Mesangial cell (primary cell): Measurements from ENCODE around the gene TIMMDC1. TPM values are rescaled to one million over a fixed set of nuclear protein-coding genes. Genes with fewer than 3 reads are reported as not detected.

Experiments
- total RNA-seq: library from RNA; depleted of rRNA; stranded (reverse); fragments of >200 nt; gene quantifications from 2 replicates; pipeline ENCODE4 v1.2.3, GENCODE V29; 2015

The TIMMDC1 gene, protein sequence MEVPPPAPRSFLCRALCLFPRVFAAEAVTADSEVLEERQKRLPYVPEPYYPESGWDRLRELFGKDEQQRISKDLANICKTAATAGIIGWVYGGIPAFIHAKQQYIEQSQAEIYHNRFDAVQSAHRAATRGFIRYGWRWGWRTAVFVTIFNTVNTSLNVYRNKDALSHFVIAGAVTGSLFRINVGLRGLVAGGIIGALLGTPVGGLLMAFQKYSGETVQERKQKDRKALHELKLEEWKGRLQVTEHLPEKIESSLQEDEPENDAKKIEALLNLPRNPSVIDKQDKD
- total RNA-seq = 52.1 and 74.0 TPM in 2 replicates

GRCh38 chr3:119498186-119499011 is at the start of gene TIMMDC1:
Gene TIMMDC1 (plus strand): TSS chr3:119498547. CDS start chr3:119498734, 187 bp downstream.

GRCh38 chr3:119463171-119464169 is 34.9 kb upstream of the TIMMDC1 start, which contains the start of gene TMEM39A:
Gene TMEM39A (minus strand): TSS chr3:119463615. CDS start chr3:119462074, 1,541 bp downstream.

DNA sequence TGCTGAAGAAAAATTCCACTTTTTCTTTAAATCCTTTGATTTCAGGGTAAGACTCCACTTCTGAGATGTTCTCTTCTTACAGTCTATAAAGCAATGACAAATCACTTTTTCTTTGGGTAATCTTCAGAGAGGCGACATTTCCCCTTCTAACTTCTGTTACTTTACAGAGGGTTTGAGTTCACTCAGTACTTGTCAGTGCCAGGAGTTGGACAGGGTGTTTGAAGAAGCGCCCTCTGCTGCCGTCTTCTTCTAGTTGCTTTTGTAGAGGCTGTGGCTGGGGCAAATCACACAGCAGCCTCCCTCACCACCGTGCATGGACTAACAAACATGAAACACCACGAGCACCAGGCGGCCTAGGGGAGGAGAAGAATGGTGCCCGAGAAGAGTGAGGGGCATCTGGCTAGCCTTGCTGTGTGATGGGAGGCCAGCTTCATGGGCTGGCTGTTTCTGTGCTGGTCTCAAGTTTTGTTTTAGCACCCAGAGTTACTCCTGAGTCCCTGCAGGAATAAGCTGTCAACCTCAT is 61.2 kb downstream of the TIMMDC1 start, which contains the start of gene CD80:
Gene CD80 (minus strand): TSS at position 174 of the 523 bp plus-strand sequence. CDS start 1,886 bp downstream, outside the sequence.

Other genes with a start within 250 kb of the TIMMDC1 start
- gene ARHGAP31, start 204.2 kb upstream of the TIMMDC1 start, total RNA-seq = 13.4 and 13.6 TPM in 2 replicates
- 13.7 and 21.9 TPM in 2 replicates for gene TMEM39A, start 34.9 kb upstream of the TIMMDC1 start, total RNA-seq
- 8.5 TPM in 2 replicates for gene POGLUT1, start 29.6 kb upstream of the TIMMDC1 start, total RNA-seq
- not detected in 2 replicates for gene CD80, start 61.1 kb downstream of the TIMMDC1 start, total RNA-seq
- 5.4 and 8.1 TPM in 2 replicates for gene ADPRH, start 80.9 kb downstream of the TIMMDC1 start, total RNA-seq
- 0.16 and 3.9 TPM in 2 replicates for gene PLA1A, start 99.3 kb downstream of the TIMMDC1 start, total RNA-seq
- under 0.01 TPM in 1 of 2 replicates, not detected in the other for gene POPDC2, start 162.0 kb downstream of the TIMMDC1 start, total RNA-seq
- 6.7 and 22.8 TPM in 2 replicates for gene COX17, start 178.9 kb downstream of the TIMMDC1 start, total RNA-seq
- 2.0 and 3.2 TPM in 2 replicates for gene CFAP91, start 204.5 kb downstream of the TIMMDC1 start, total RNA-seq